B cell (primary cell): ENCODE data around the gene YWHAG.
"Not testable (repeated sequence)": the region's sequence is repeated elsewhere in the genome, so short reads cannot be mapped to it uniquely, and the experiment has no call there.

Source experiments
- CTCF ChIP-seq: fragments of 200-600 bp; IDR thresholded peaks from one replicate; pipeline ENCODE4 v1.8.0; 2022; ENCODE audit warnings: antibody characterized with exemption, mild to moderate bottlenecking
- EZH2 ChIP-seq: IDR thresholded peaks from 2 replicates; pipeline ENCODE4 v1.6.1; 2012; ENCODE audit warnings: borderline replicate concordance, low read depth, mild to moderate bottlenecking, moderate library complexity, low read length; ENCODE audit not compliant: insufficient read depth, poor library complexity, severe bottlenecking

GRCh38 chr7:76395605-76395964, 36.8 kb upstream of the YWHAG start:
- not testable (repeated sequence) for TF ChIP-seq CTCF, EZH2
